Mesendoderm (in vitro differentiated cells): ENCODE data around the gene PPIF.

Source experiments
- DNase-seq: peaks from one replicate; pipeline ENCODE4 v3.0.0; 2013
- H2AK5ac ChIP-seq: 2 replicates; pipeline ENCODE4 v1.6.1; 2013; ENCODE audit warnings: low read length, inconsistent platforms
- H2BK120ac ChIP-seq: 2 replicates; pipeline ENCODE4 v1.6.1; 2013; ENCODE audit warnings: low read depth, mild to moderate bottlenecking, low read length, moderate library complexity, mixed read lengths
- H2BK15ac ChIP-seq: replicated peaks from 2 replicates; pipeline ENCODE4 v1.6.1; 2013; ENCODE audit warnings: low read depth, mild to moderate bottlenecking, moderate library complexity
- H2BK5ac ChIP-seq: 2 replicates; pipeline ENCODE4 v1.6.1; 2013; ENCODE audit warnings: low read length, inconsistent platforms
- H3K18ac ChIP-seq: 2 replicates; pipeline ENCODE4 v1.6.1; 2013; ENCODE audit warnings: mild to moderate bottlenecking, low read length, mixed read lengths
- H3K23ac ChIP-seq: one replicate; pipeline ENCODE4 v1.6.1; 2013; ENCODE audit warnings: low read length
- H3K27ac ChIP-seq: 2 replicates; pipeline ENCODE4 v1.5.1; 2013; ENCODE audit warnings: low read depth, mild to moderate bottlenecking, inconsistent platforms, low read length, moderate library complexity
- H3K27me3 ChIP-seq: 2 replicates; pipeline ENCODE4 v1.6.1; 2013; ENCODE audit warnings: low read length, control low read depth, mild to moderate bottlenecking, inconsistent platforms; ENCODE audit not compliant: insufficient read depth, poor library complexity
- H3K36me3 ChIP-seq: 2 replicates; pipeline ENCODE4 v1.6.1; 2013; ENCODE audit warnings: low read length, inconsistent platforms; ENCODE audit not compliant: control insufficient read depth, insufficient read depth
- H3K4ac ChIP-seq: one replicate; pipeline ENCODE4 v1.6.1; 2013; ENCODE audit warnings: low read depth, mild to moderate bottlenecking, low read length, moderate library complexity
- H3K4me1 ChIP-seq: 2 replicates; pipeline ENCODE4 v1.6.1; 2013; ENCODE audit warnings: low read depth, low read length, inconsistent platforms; ENCODE audit not compliant: control insufficient read depth
- H3K4me2 ChIP-seq: 2 replicates; pipeline ENCODE4 v1.6.1; 2013; ENCODE audit warnings: low read length
- H3K4me3 ChIP-seq: 2 replicates; pipeline ENCODE4 v1.5.1; 2013; ENCODE audit warnings: mild to moderate bottlenecking, low read length
- H3K56ac ChIP-seq: one replicate; pipeline ENCODE4 v1.6.1; 2013; ENCODE audit warnings: low read length
- H3K79me1 ChIP-seq: 2 replicates; pipeline ENCODE4 v1.6.1; 2013; ENCODE audit warnings: low read length, inconsistent platforms
- H3K79me2 ChIP-seq: 2 replicates; pipeline ENCODE4 v1.6.1; 2013; ENCODE audit warnings: mild to moderate bottlenecking, low read length; ENCODE audit not compliant: control insufficient read depth, insufficient read depth
- H3K9ac ChIP-seq: 2 replicates; pipeline ENCODE4 v1.6.1; 2013; ENCODE audit warnings: low read length, inconsistent platforms
- H4K5ac ChIP-seq: one replicate; pipeline ENCODE4 v1.6.1; 2013; ENCODE audit warnings: low read length
- H4K8ac ChIP-seq: one replicate; pipeline ENCODE4 v1.6.1; 2013; ENCODE audit warnings: low read depth, mild to moderate bottlenecking, control low read depth, low read length, moderate library complexity
- WGBS: extraction: QIAGEN DNeasy Blood & Tissue Kit; methylation state at CpG from one replicate; pipeline ENCODE4 v1.1.7; 2013; ENCODE audit warnings: low lambda C conversion rate, missing lambda C conversion rate; ENCODE audit not compliant: insufficient coverage; ENCODE audit errors: extremely low coverage; 5-methylcytosine and 5-hydroxymethylcytosine counted together

Gene PPIF

GRCh38 chr10:79390057-79390456 lies 42.8 kb downstream of the PPIF start:
- H3K36me3 ChIP-seq = no peaks in the 10 kb centered on the region
- H3K4me3 ChIP-seq = no peak overlapping the region
- no peaks in the 10 kb centered on the region for H3K79me1 ChIP-seq
- no CpG with 5 or more reads among the region's 2 CpGs for WGBS
- H2BK5ac ChIP-seq = no peak overlapping the region
- no peak overlapping the region for H2BK120ac ChIP-seq
- H3K79me2 ChIP-seq = no peaks in the 10 kb centered on the region
- no peak overlapping the region for H4K8ac ChIP-seq
- H2BK15ac ChIP-seq = no peak overlapping the region
- no peak overlapping the region for H3K4me2 ChIP-seq
- no peak for DNase-seq
- no peaks in the 10 kb centered on the region for H3K27me3 ChIP-seq
- H3K27ac ChIP-seq = no peak overlapping the region
- no peak overlapping the region for H3K56ac ChIP-seq
- H3K23ac ChIP-seq = no peak overlapping the region
- H4K5ac ChIP-seq = no peak overlapping the region
- no peak overlapping the region for H3K9ac ChIP-seq
- no peak overlapping the region for H2AK5ac ChIP-seq
- H3K4me1 ChIP-seq = no peaks in the 10 kb centered on the region
- no peak overlapping the region for H3K18ac ChIP-seq
- no peak overlapping the region for H3K4ac ChIP-seq

DNA sequence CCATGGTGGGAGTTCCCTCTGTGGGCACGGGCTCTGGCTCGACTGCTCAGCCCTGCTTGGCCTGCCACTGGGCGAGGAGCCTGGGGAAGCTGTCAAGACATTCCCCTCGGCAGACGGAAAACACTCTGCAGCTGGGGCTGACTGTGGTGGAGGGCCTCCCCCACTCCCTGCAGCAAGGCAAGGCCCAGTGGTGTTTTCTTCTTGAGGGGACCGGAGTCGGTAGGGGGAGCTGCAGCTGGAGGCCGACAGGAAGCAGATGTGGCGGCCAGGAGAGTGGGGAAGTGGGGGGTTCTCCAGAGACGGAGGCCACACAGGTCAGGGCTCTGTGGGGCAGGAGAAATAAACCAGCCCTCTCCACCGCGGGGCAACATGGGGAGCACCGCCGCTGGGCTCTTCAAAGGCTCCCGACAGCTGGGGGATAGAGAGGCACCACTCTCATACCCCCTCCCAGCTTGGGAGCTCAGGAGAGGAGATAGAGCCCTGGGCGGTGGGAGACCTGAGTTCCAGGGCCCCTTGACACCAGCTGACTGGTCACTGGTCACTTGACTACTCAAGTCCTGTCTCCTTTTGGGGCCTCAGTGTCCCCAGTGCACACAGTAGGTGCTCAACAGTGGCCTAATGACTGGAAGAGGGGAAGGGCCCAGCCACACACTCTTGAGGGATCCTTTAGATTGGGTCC lies 43.4 kb downstream of the PPIF start:
- DNase-seq = no peak
- H3K79me2 ChIP-seq = no peaks in the 10 kb centered on the region
- no peak overlapping the region for H4K5ac ChIP-seq
- H3K27me3 ChIP-seq = no peaks in the 10 kb centered on the region
- H4K8ac ChIP-seq = no peak overlapping the region
- no peak overlapping the region for H3K4me2 ChIP-seq
- H2BK5ac ChIP-seq = no peak overlapping the region
- H3K56ac ChIP-seq = no peak overlapping the region
- H2BK15ac ChIP-seq = no peak overlapping the region
- H3K4me3 ChIP-seq = no peak overlapping the region
- no peaks in the 10 kb centered on the region for H3K36me3 ChIP-seq
- no peak overlapping the region for H3K27ac ChIP-seq
- no peaks in the 10 kb centered on the region for H3K79me1 ChIP-seq
- no peak overlapping the region for H3K18ac ChIP-seq
- H3K4me1 ChIP-seq = no peaks in the 10 kb centered on the region
- H2BK120ac ChIP-seq = no peak overlapping the region
- H2AK5ac ChIP-seq = no peak overlapping the region
- H3K23ac ChIP-seq = no peak overlapping the region
- H3K4ac ChIP-seq = no peak overlapping the region
- no peak overlapping the region for H3K9ac ChIP-seq
- no CpG with 5 or more reads among the region's 16 CpGs for WGBS

DNA sequence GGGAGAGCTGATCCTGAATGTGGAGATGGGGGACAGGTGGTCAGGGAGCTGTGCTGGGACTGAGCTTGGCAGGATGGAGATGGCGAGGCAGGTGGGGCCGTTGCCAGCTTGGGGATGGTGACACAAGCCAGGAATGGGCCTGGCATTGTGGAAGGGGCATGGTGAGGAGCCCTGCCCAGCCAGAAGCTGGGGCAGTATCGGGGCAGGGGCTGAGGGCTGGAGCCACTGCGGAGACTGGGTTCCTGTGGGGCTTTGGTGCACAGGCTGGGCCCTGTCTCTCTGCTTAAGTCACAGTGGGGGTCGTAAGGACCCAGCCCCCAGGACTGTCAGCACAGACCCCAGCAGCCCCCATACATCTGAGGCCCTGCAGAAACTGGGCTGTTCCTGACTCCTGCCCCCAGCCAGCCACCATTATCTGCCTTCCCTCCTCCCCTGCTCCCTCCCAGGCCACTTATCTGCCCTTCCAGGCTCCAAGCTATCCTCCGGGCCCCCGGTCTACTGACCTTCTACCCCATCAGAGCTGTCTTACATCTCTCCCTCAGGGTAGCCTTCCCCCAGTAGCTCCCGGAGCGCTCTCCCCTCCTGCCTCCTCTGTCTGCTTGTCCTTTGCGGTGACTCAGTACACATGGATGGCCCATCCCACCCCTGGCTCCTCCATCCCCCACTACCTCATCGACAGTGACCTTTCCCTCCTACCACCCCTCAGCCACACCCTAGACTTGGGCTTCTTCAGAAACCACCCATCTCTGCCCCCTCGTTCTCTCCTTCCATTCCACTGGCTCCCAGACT lies 44.2 kb downstream of the PPIF start:
- Histone ChIP-seq H3K4me2 (no peak overlapping the region), H3K4me3 (no peak overlapping the region), H4K8ac (no peak overlapping the region), H3K36me3 (no peaks in the 10 kb centered on the region), H3K27me3 (no peaks in the 10 kb centered on the region), H2BK15ac (no peak overlapping the region), H2BK5ac (no peak overlapping the region), H3K4ac (no peak overlapping the region), H3K18ac (no peak overlapping the region), H3K79me2 (no peaks in the 10 kb centered on the region), H2BK120ac (no peak overlapping the region), H2AK5ac (no peak overlapping the region), H3K9ac (no peak overlapping the region), H3K23ac (no peak overlapping the region), H3K56ac (no peak overlapping the region), H3K79me1 (no peaks in the 10 kb centered on the region), H4K5ac (no peak overlapping the region), H3K4me1 (no peaks in the 10 kb centered on the region), H3K27ac (no peak overlapping the region)
- DNase-seq = peak; percentile 44
- WGBS = no CpG with 5 or more reads among the region's 12 CpGs

- Histone ChIP-seq H2BK5ac (no peak overlapping the region), H4K8ac (no peak overlapping the region), H2BK120ac (no peak overlapping the region), H3K79me2 (no peaks in the 10 kb centered on the region), H3K9ac (no peak overlapping the region), H3K4me1 (no peaks in the 10 kb centered on the region), H3K23ac (no peak overlapping the region), H3K79me1 (no peaks in the 10 kb centered on the region), H3K4me3 (no peak overlapping the region), H3K36me3 (no peaks in the 10 kb centered on the region), H3K18ac (no peak overlapping the region), H3K4me2 (no peak overlapping the region), H3K4ac (no peak overlapping the region), H3K27me3 (no peaks in the 10 kb centered on the region), H4K5ac (no peak overlapping the region), H2BK15ac (no peak overlapping the region), H2AK5ac (no peak overlapping the region), H3K56ac (no peak overlapping the region), H3K27ac (no peak overlapping the region)
- WGBS = no CpG with 5 or more reads among the region's 14 CpGs
- DNase-seq = no peak
These were observed 44.7 kb downstream of the PPIF start for GRCh38 chr10:79392020-79392398.

DNA sequence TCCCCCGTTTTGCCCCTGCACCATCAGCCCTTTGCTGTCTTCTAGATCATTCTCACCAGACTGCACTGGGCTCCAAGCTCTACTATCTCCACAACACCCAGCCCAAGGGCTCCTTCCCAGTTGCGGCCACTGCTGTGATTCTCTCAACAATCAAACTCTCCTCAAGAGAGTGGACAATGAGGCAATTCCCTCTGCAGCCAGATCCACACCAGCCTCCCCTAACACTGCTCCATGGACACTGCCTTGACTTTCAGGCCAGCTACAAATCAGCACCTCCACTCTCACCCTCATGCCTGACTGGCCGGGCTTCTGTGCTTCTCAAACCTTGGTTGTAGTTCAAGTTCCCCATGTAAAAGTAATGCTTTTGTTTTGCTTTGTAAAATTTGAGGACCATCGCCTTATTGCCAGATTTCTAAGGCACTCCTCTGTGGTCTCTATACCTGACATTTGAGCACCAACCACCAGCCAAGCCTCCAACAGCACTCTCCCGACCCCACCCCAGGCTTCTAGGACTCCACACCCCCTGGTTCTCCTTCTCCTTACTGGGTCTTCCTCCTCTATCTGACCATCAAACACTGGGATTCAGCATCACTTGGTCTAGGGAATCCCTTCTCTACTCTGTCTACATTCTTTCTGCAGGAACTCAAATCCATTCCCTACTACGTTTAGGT lies 45.4 kb downstream of the PPIF start:
- no CpG with 5 or more reads among the region's 6 CpGs for WGBS
- no peaks in the 10 kb centered on the region for H3K4me1 ChIP-seq
- H3K27ac ChIP-seq = no peak overlapping the region
- H3K4me2 ChIP-seq = no peak overlapping the region
- no peak overlapping the region for H3K23ac ChIP-seq
- H3K56ac ChIP-seq = no peak overlapping the region
- no peak overlapping the region for H4K8ac ChIP-seq
- H4K5ac ChIP-seq = no peak overlapping the region
- H3K4me3 ChIP-seq = no peak overlapping the region
- no peak for DNase-seq
- no peak overlapping the region for H2BK120ac ChIP-seq
- H3K79me2 ChIP-seq = no peaks in the 10 kb centered on the region
- no peak overlapping the region for H3K4ac ChIP-seq
- no peak overlapping the region for H2BK5ac ChIP-seq
- no peaks in the 10 kb centered on the region for H3K27me3 ChIP-seq
- no peak overlapping the region for H3K9ac ChIP-seq
- no peak overlapping the region for H3K18ac ChIP-seq
- H2BK15ac ChIP-seq = no peak overlapping the region
- no peaks in the 10 kb centered on the region for H3K36me3 ChIP-seq
- H2AK5ac ChIP-seq = no peak overlapping the region
- H3K79me1 ChIP-seq = no peaks in the 10 kb centered on the region
